IPS-18a (cell line): ENCODE results near the gene DCAF8.

Source experiments
- H3K27ac ChIP-seq: one replicate; pipeline ENCODE4 v1.5.1; 2013; ENCODE audit warnings: low read length
- H3K27me3 ChIP-seq: one replicate; pipeline ENCODE4 v1.6.1; 2013; ENCODE audit warnings: mild to moderate bottlenecking, low read length; ENCODE audit not compliant: control insufficient read depth, insufficient read depth
- H3K36me3 ChIP-seq: one replicate; pipeline ENCODE4 v1.6.1; 2013; ENCODE audit warnings: low read depth, low read length; ENCODE audit not compliant: control insufficient read depth
- H3K4me1 ChIP-seq: one replicate; pipeline ENCODE4 v1.6.1; 2013; ENCODE audit warnings: low read depth, low read length; ENCODE audit not compliant: control insufficient read depth
- H3K4me3 ChIP-seq: one replicate; pipeline ENCODE4 v1.5.1; 2013; ENCODE audit warnings: low read length
- H3K9ac ChIP-seq: one replicate; pipeline ENCODE4 v1.6.1; 2013; ENCODE audit warnings: mild to moderate bottlenecking, low read length, moderate library complexity
- H3K9me3 ChIP-seq: one replicate; pipeline ENCODE4 v1.6.1; 2013; ENCODE audit warnings: low read depth, low read length; ENCODE audit not compliant: control insufficient read depth

DCAF8 gene

GRCh38 chr1:160193091-160193819 is 69.1 kb downstream of the DCAF8 start:
- H3K4me3 ChIP-seq: no peak overlapping the region
- no peaks in the 10 kb centered on the region for H3K27me3 ChIP-seq
- peaks cover 26% of the 10 kb centered on the region for H3K4me1 ChIP-seq
- no peak overlapping the region for H3K9ac ChIP-seq
- H3K9me3 ChIP-seq: no peaks in the 10 kb centered on the region
- H3K27ac ChIP-seq: no peak overlapping the region
- no peaks in the 10 kb centered on the region for H3K36me3 ChIP-seq

- no peaks in the 10 kb centered on the region for H3K36me3 ChIP-seq
- no peaks in the 10 kb centered on the region for H3K27me3 ChIP-seq
- peaks cover 26% of the 10 kb centered on the region for H3K4me1 ChIP-seq
- H3K9ac ChIP-seq: no peak overlapping the region
- H3K9me3 ChIP-seq: no peaks in the 10 kb centered on the region
- no peak overlapping the region for H3K4me3 ChIP-seq
- no peak overlapping the region for H3K27ac ChIP-seq
Measured at GRCh38 chr1:160192234-160192633, 70.1 kb downstream of the DCAF8 start.

GRCh38 chr1:160191756-160192155 is 70.6 kb downstream of the DCAF8 start:
- no peak overlapping the region for H3K4me3 ChIP-seq
- no peaks in the 10 kb centered on the region for H3K36me3 ChIP-seq
- no peak overlapping the region for H3K27ac ChIP-seq
- H3K27me3 ChIP-seq: no peaks in the 10 kb centered on the region
- H3K9ac ChIP-seq: no peak overlapping the region
- H3K4me1 ChIP-seq: peaks cover 26% of the 10 kb centered on the region
- no peaks in the 10 kb centered on the region for H3K9me3 ChIP-seq

DNA sequence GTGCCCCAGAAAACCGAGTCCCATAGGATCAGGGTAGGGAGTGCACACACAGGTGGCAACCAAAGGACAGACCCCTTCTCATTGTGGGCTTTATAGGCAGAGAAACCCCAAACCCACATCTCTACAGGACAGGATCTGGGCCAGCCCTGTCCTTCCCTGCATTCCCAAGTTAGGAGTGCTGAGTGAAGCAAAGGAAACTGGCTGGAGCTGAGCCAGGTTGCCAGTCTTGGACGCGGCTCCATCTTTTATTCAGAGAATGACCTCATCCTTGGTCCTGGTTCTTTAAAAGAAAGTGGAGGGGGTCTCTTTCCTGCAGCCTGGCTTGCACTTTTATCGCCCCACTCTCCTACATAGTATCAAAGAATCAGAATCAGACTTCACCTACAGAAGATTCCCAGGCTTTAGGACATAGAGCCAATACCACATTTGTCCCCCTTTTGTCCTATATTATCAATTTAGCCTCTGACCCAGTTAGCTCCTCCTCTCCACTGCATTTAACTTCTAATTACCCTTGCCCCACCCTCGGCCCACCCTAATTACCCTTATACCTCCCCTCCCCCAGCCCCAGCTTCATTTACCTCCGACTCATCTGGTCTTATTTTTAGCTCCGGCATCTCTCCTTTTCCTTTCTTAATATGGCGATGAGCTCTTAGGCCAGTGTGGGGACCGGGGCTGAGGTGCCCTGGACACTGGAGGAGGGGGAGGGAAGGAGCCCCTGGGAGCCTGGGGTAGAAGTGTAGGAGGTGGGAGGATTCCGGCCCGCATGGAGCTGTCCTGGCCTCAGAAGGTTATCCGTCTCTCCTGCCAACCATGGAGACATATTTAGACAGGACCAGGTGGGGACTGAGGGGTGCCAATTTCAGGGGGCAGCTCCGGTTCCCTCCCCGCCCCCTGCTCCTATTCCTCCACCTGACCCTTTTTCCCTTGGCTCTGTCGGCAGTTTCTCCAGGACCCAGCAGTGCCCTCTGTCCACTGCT is 72.4 kb downstream of the DCAF8 start, which contains the start of gene CASQ1:
TSS of gene CASQ1 (plus strand) at position 927 of the 977 bp plus-strand sequence. CDS start 177 bp downstream, outside the sequence.
- Histone ChIP-seq H3K9ac (no peak within 1 kb of the TSS), H3K27ac (no peak within 1 kb of the TSS), H3K4me1 (peaks cover 26% of the 10 kb centered on the region), H3K36me3 (no peaks in the 10 kb centered on the region), H3K9me3 (no peaks in the 10 kb centered on the region), H3K27me3 (no peaks in the 10 kb centered on the region), H3K4me3 (no peak within 1 kb of the TSS)

- Histone ChIP-seq H3K4me1 (peaks cover 20% of the 10 kb centered on the region), H3K36me3 (no peaks in the 10 kb centered on the region), H3K4me3 (no peak overlapping the region), H3K9ac (no peak overlapping the region), H3K9me3 (no peaks in the 10 kb centered on the region), H3K27ac (no peak overlapping the region), H3K27me3 (no peaks in the 10 kb centered on the region)
Measured at GRCh38 chr1:160188341-160188740, 74.0 kb downstream of the DCAF8 start.

DNA sequence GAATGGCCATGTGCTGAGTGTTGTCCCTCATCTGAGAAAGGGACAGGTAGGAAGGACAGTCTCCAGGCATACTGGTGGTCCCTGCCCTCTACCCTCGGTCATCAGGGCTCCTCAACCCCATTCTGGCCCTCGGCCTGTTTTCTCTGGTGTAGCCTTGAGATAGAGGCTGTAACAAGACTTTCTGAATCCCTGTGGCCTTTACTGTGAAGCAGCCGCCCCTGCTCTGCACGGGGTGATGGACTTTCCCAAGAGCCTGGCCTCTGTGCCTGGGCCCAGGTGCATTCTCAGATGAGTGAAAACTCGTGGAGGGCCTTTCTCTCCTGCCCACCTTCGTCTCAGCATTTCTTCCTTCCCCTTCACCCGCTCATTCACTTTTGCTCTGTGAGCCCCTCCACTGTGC is 74.9 kb downstream of the DCAF8 start:
- no peaks in the 10 kb centered on the region for H3K9me3 ChIP-seq
- H3K9ac ChIP-seq: no peak overlapping the region
- H3K27ac ChIP-seq: no peak overlapping the region
- no peaks in the 10 kb centered on the region for H3K36me3 ChIP-seq
- H3K27me3 ChIP-seq: no peaks in the 10 kb centered on the region
- no peak overlapping the region for H3K4me3 ChIP-seq
- peaks cover 12% of the 10 kb centered on the region for H3K4me1 ChIP-seq

GRCh38 chr1:160186729-160187128 is 75.6 kb downstream of the DCAF8 start:
- Histone ChIP-seq H3K4me3 (no peak overlapping the region), H3K4me1 (peaks cover 6% of the 10 kb centered on the region), H3K27ac (no peak overlapping the region), H3K27me3 (no peaks in the 10 kb centered on the region), H3K9ac (no peak overlapping the region), H3K36me3 (no peaks in the 10 kb centered on the region), H3K9me3 (no peaks in the 10 kb centered on the region)

DNA sequence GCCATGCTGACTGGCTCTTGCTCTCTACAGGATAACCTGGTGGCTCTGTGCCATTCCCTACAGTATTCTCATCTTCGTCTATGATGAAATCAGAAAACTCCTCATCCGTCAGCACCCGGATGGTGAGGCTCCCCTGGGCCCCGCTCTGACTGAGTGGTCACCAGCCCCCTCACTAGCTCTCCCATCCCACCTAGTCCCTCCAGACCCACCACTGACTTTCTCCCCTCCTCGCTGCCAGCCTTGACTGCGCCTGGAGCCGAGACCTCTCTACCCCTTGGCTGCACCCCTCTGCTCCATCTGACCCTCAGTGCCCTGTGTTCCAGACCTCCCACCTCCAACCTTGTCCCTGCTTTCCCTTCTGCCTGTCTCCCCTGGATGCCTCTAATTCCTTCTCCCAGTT is 76.1 kb downstream of the DCAF8 start:
- H3K27ac ChIP-seq: no peak overlapping the region
- no peaks in the 10 kb centered on the region for H3K9me3 ChIP-seq
- no peaks in the 10 kb centered on the region for H3K36me3 ChIP-seq
- no peaks in the 10 kb centered on the region for H3K27me3 ChIP-seq
- no peak overlapping the region for H3K9ac ChIP-seq
- H3K4me3 ChIP-seq: no peak overlapping the region
- peaks cover 6% of the 10 kb centered on the region for H3K4me1 ChIP-seq

GRCh38 chr1:160179336-160179735 is 83.0 kb downstream of the DCAF8 start:
- no peaks in the 10 kb centered on the region for H3K9me3 ChIP-seq
- H3K27me3 ChIP-seq: no peaks in the 10 kb centered on the region
- H3K4me1 ChIP-seq: peaks cover 7% of the 10 kb centered on the region
- H3K36me3 ChIP-seq: no peaks in the 10 kb centered on the region
- H3K4me3 ChIP-seq: no peak overlapping the region
- no peak overlapping the region for H3K9ac ChIP-seq
- no peak overlapping the region for H3K27ac ChIP-seq

DNA sequence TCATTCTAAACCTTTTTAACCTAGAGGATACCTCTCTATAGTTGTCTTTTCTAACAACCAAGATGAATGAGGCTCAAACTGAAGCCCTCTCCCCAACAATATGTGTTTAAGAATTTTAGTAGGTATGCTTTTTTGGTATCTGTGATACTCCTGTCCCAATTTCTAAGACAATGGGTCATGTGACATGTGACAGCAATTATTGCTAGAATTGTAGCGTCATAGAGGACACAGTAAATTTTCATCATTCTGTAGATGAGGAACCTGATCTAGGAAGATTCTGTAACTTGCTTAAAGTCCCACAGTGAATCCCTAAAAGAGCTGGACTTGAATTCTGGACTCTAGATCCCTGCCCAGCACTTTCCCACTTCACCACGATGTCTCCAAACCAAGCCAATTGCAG is 83.6 kb downstream of the DCAF8 start:
- peaks cover 7% of the 10 kb centered on the region for H3K4me1 ChIP-seq
- no peak overlapping the region for H3K4me3 ChIP-seq
- H3K27ac ChIP-seq: no peak overlapping the region
- no peaks in the 10 kb centered on the region for H3K36me3 ChIP-seq
- no peaks in the 10 kb centered on the region for H3K9me3 ChIP-seq
- H3K9ac ChIP-seq: no peak overlapping the region
- no peaks in the 10 kb centered on the region for H3K27me3 ChIP-seq

- Histone ChIP-seq H3K4me1 (peaks cover 9% of the 10 kb centered on the region), H3K9me3 (no peaks in the 10 kb centered on the region), H3K9ac (no peak overlapping the region), H3K27ac (no peak overlapping the region), H3K27me3 (no peaks in the 10 kb centered on the region), H3K36me3 (no peaks in the 10 kb centered on the region), H3K4me3 (no peak overlapping the region)
Measured at GRCh38 chr1:160177667-160178066, 84.7 kb downstream of the DCAF8 start.
